HL-60/S4 treated with phorbol 12-myristate 13-acetate at 8.2 ng/mL for 4 days and 3 days (cell line): ENCODE measurements around the gene HSD3B1.
"Not testable (repeated sequence)": the region's sequence is repeated elsewhere in the genome, so short reads cannot be mapped to it uniquely, and the experiment has no call there.

ENCODE experiments used
- in situ Hi-C: fragments of 300-500 bp; cut with MboI; formaldehyde crosslinking; loops from 2 replicates; pipeline ENCODE4 v1.15.0; 2022; ENCODE audit warnings: low sequenced_read_pairs

Gene HSD3B1

DNA sequence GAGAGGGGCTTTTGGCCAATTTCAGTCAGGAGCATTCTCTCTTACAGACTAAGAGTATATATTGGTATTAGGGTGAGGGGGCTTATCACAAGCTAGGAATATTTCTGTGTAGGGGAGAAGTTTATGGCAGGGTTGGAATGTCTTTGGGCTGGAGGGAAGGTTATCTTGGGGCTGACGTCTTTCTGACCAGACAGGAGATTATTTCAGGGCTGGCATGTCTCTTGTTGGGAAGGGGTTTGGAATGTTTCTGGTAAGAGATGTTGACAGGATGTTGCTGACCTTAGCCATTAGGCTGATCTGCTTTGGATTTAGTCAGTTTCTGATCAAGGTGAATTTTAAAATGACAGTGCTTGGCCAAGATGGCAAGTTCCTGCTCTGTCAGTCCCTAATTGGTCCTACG is 17.8 kb upstream of the HSD3B1 start:
- in situ Hi-C loops = no loop called here

- in situ Hi-C loops = no loop called here
Measured at GRCh38 chr1:119490925-119491324, 16.1 kb upstream of the HSD3B1 start.

DNA sequence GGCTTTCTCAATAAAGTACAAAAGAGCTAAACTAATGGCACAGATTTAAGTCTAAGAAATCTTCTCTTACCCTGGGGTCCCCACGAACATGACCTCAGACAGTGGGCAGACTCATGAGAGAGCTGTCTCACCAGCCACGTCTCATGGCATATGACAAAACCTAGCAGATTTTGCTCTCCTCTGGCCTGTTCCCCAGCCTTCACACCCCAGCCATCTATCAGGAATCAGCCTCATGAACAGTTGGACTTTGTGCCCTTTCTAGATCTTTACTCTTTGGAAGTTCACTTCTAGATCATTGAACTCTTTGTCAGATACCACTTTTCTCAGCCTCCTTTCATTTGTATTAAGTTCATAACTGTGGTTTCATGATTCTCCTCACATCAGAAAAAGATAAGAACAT is 14.2 kb upstream of the HSD3B1 start:
- in situ Hi-C loops = no loop called here

DNA sequence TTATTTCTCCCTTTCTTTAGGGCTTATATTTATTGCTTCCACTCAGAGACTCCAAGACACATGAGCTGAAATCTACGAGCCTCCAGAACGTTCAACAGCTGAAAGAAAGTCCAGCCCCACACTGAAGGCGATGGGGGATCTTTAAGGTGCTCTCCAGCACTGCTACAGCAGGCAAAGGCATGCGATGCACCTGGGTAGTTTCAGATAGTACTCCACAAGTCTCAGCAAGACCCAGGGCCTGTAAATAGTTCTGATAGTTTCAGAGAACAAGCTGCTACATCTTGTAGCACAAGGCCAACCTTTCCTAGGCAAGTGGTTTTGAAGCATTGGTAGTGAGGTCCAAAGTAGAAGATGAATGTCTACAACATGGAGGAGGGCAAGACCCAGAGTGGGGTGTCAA is 2.2 kb upstream of the HSD3B1 start:
- in situ Hi-C loops = no loop called here

- in situ Hi-C loops = no loop called here
Measured at GRCh38 chr1:119510046-119510445, 3.0 kb downstream of the HSD3B1 start.

- in situ Hi-C loops = no loop called here
Measured at GRCh38 chr1:119515221-119515620, 8.2 kb downstream of the HSD3B1 start.

DNA sequence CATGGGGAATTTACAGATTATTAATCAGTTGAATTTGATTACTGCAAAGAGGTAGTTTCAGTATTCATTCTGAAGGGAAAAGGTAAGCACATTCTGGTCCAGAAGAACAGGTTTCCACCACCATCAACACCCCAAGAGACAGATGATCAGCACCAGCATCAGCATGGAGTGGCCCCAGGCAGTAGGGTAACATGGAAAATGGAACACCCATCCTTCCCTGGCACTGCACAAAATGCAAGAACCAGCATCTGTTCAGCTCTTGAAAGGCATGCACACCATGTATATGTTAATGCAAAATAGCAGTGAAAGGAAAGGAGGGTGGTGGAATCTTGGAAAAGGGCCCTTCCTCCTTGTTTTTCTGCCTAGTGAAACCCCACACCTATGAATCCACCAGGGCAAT is 9.2 kb downstream of the HSD3B1 start:
- in situ Hi-C loops = no loop called here

DNA sequence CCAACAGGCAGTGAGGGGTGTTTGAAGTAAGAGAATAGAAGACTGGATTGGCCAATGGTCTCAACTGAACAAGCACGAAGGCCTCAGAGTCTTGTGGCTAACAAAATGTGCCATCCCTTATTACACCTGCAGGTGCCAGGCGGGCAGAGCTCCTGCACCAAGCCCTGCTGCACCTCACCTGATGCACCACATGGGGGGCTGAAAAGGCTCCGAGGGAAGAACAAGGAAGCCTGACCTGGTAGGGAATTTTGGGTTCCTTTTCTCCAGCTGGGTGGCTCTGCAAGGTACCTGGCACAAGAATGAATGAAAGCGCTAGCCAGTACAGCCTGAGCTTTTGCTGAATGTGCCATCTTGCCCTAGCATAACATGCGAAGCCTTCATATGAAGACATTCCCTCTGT is 9.7 kb downstream of the HSD3B1 start:
- in situ Hi-C loops = no loop called here

GRCh38 chr1:119517667-119518066 is 10.7 kb downstream of the HSD3B1 start:
- in situ Hi-C loops = not testable (repeated sequence)

GRCh38 chr1:119531606-119532323 is 24.8 kb downstream of the HSD3B1 start:
- in situ Hi-C loops = no loop called here

DNA sequence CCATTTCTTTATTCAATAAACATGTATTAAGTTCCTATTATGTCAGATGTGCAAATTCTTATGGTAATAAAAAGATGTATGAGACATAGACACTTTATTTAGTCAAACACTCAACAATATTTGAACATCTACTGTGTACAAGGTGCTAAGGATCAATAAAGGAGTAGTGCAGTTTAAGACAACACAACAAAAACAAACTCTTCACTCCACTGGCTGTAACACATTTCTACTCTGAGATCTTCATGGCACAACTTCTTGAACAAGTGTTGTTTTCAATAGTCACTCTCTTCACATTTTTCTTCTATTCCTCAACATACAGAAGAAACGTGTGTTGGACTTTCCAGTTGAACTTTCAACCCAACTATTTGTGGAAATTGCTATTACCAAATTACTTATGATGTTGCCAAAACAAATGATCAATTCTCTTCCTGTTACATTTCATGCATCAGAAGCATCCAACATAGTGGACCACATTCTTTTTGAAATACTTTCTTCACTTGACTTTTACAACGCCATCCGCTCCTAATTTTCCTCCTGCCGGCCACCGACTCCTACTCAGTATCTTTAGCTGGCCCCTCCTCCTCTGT is 25.4 kb downstream of the HSD3B1 start:
- in situ Hi-C loops = no loop called here

GRCh38 chr1:119535381-119535780 is 28.4 kb downstream of the HSD3B1 start:
- in situ Hi-C loops = no loop called here

DNA sequence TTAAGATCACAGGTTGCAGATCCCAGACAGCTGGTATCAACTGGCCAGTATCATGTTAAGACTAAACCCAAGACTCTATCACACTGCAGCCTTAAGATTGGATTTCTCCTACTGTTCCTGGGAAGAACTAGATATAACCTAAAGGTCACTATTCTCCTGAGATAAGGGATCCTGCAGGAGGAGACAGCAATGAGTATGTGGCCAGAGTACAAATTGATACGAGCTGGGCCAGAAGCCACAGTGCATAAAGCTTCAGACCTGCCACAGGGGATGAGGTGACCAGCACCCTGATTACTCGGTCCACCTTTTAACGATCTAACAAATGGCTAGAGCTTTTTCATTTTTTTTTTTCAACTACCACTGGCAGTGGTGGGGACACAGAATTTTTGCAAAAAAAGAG is 31.0 kb downstream of the HSD3B1 start:
- in situ Hi-C loops = no loop called here

GRCh38 chr1:119539636-119540035 is 32.6 kb downstream of the HSD3B1 start:
- in situ Hi-C loops = no loop called here

GRCh38 chr1:119541389-119541788 is 34.4 kb downstream of the HSD3B1 start:
- in situ Hi-C loops = no loop called here

GRCh38 chr1:119542492-119542946 is 35.5 kb downstream of the HSD3B1 start:
- in situ Hi-C loops = no loop called here

GRCh38 chr1:119544165-119544762 is 37.3 kb downstream of the HSD3B1 start:
- in situ Hi-C loops = no loop called here

DNA sequence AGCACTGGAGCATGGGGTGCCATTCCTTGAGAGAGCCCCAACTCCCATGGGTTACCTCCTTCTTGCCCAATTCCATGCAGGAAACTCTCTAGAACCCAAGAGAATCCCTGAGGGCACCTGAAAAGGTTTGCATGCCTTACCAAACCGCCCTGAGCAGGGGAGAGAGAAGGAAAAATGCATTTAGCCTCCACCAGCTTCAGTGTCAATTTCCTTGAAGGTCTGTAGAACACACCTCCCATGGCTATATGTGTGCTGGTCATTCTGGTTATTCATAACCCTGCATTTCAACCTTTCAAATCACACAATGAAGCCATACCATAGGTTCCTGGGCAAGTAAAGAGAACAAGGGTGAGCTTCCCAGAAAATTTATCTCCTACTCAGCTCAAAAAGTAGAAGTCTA is 39.6 kb downstream of the HSD3B1 start:
- in situ Hi-C loops = no loop called here

- in situ Hi-C loops = no loop called here
Measured at GRCh38 chr1:119547306-119547705, 40.3 kb downstream of the HSD3B1 start.

DNA sequence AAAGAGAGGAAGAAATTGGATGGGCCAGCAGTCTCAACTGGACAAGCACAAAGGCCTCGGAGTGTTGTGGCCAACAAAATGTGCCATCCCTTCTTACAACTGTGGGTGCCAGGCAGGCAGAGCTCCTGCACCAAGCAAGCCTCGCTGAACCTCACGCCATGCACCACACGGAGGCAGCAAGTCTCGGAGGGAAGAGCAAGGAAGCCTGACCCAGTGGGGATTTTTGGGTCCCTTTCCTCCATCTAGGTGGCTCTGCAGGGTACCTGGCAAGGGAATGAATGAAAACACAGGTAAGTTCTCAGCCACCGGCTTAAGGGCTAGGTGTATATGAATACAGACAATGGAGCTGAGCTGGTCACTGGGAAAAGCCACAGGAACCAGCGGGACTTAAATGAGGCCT is 40.8 kb downstream of the HSD3B1 start:
- in situ Hi-C loops = no loop called here

GRCh38 chr1:119549719-119550132 is 42.7 kb downstream of the HSD3B1 start:
- in situ Hi-C loops = no loop called here

- in situ Hi-C loops = no loop called here
Measured at GRCh38 chr1:119550381-119550780, 43.4 kb downstream of the HSD3B1 start.
